Mammary epithelial cell (primary cell): ENCODE measurements around the gene PLA2R1.

Source experiments
- EZH2 ChIP-seq: IDR thresholded peaks from 2 replicates; pipeline ENCODE4 v1.6.1; 2012; ENCODE audit warnings: low read length, inconsistent platforms, borderline replicate concordance
- TF ChIP-seq, protein P1 (sequence below), 2 donors: IDR thresholded peaks in 1 of 2; conservative IDR thresholded peaks in 1 of 2; 2 replicates each; pipeline ENCODE4 v1.5.1; 2011 to 2012; ENCODE audit warnings: inconsistent platforms in 2 of 2, low read length in 2 of 2, mild to moderate bottlenecking in 2 of 2, control low read depth in 1 of 2, low read depth in 1 of 2; ENCODE audit not compliant: insufficient read depth in 1 of 2; ENCODE audit errors: extremely low read depth in 1 of 2

DNA sequence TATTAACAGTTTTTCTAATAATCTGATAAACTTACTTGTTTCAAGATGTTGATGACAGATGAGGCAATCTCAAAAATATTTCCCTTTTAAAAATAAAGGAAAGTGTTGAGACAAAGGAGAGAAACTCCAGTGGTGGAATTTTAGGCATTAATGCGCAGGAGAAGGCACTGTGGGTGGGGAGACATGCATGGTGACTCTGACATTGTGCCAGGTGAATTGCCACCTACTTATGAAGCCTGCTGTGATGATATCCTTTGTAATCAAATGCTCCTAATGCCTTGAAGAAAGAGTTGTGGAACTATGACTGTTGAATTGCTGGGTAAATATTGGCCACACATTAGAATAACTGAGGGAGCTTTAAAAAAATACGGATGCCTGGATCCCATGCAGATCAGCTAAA, 101.4 kb downstream of the PLA2R1 start:
- TF ChIP-seq, protein P1, sequence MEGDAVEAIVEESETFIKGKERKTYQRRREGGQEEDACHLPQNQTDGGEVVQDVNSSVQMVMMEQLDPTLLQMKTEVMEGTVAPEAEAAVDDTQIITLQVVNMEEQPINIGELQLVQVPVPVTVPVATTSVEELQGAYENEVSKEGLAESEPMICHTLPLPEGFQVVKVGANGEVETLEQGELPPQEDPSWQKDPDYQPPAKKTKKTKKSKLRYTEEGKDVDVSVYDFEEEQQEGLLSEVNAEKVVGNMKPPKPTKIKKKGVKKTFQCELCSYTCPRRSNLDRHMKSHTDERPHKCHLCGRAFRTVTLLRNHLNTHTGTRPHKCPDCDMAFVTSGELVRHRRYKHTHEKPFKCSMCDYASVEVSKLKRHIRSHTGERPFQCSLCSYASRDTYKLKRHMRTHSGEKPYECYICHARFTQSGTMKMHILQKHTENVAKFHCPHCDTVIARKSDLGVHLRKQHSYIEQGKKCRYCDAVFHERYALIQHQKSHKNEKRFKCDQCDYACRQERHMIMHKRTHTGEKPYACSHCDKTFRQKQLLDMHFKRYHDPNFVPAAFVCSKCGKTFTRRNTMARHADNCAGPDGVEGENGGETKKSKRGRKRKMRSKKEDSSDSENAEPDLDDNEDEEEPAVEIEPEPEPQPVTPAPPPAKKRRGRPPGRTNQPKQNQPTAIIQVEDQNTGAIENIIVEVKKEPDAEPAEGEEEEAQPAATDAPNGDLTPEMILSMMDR (conservative IDR thresholded peaks at IDR 0.05 in 1 of 2, IDR thresholded peaks at IDR 0.05 in 1 of 2; ENCODE audit: extremely low read depth in 1 of 2, insufficient read depth in 1 of 2, low read depth in 1 of 2, low read length in 2 of 2), result no peak
- TF ChIP-seq EZH2, result no peak
